WTC11 (cell line): ENCODE results near the gene WDR76. TPM values are rescaled to one million over a fixed set of nuclear protein-coding genes. Genes with fewer than 3 reads are reported as not detected.
A peak's percentile ranks its signal among the peaks of the same experiment; 100 is the strongest.

Experiments used
- ATF1 ChIP-seq: sonication (generic); formaldehyde crosslinking; IDR thresholded peaks from 2 replicates; pipeline ENCODE4 v1.8.1; 2023; ENCODE audit warnings: mild to moderate bottlenecking, moderate library complexity, missing genetic modification reagents
- CBFB ChIP-seq: sonication (generic); formaldehyde crosslinking; IDR thresholded peaks from 2 replicates; pipeline ENCODE4 v1.8.1; 2022; ENCODE audit warnings: mild to moderate bottlenecking, low read depth, missing genetic modification reagents
- GTF2I ChIP-seq: fragments of 250-450 bp; sonication (Bioruptor Pico); conservative IDR thresholded peaks from 2 replicates; pipeline ENCODE4 v1.4.0; 2021; ENCODE audit warnings: mild to moderate bottlenecking
- JAZF1 ChIP-seq: fragments of 250-450 bp; sonication (Bioruptor Pico); IDR thresholded peaks from 2 replicates; pipeline ENCODE4 v1.9.0; 2021; ENCODE audit warnings: moderate library complexity, mild to moderate bottlenecking, inconsistent platforms
- MXD4 ChIP-seq: fragments of 250-450 bp; sonication (Bioruptor Pico); IDR thresholded peaks from 2 replicates; pipeline ENCODE4 v1.8.0; 2021; ENCODE audit warnings: mild to moderate bottlenecking, moderate library complexity, borderline replicate concordance
- NFATC4 ChIP-seq: fragments of 250-450 bp; sonication (Bioruptor Pico); IDR thresholded peaks from 2 replicates; pipeline ENCODE4 v1.9.0; 2021; ENCODE audit warnings: mild to moderate bottlenecking
- SMAD4 ChIP-seq: sonication (generic); formaldehyde crosslinking; IDR thresholded peaks from 2 replicates; pipeline ENCODE4 v1.8.0; 2022; ENCODE audit warnings: mild to moderate bottlenecking, missing genetic modification reagents
- TCF7 ChIP-seq: sonication (generic); formaldehyde crosslinking; IDR thresholded peaks from 2 replicates; pipeline ENCODE4 v1.8.0; 2022; ENCODE audit warnings: mild to moderate bottlenecking, low read depth, missing genetic modification reagents, moderate library complexity
- ZNF138 ChIP-seq: sonication (generic); formaldehyde crosslinking; conservative IDR thresholded peaks from 2 replicates; pipeline ENCODE4 v1.8.1; 2022; ENCODE audit warnings: mild to moderate bottlenecking, moderate library complexity, missing genetic modification reagents
- ZNF232 ChIP-seq: sonication (generic); formaldehyde crosslinking; IDR thresholded peaks from 2 replicates; pipeline ENCODE4 v1.8.0; 2022; ENCODE audit warnings: mild to moderate bottlenecking, missing genetic modification reagents
- total RNA-seq: library from RNA; stranded (reverse); gene quantifications from 3 replicates; pipeline ENCODE4 v1.2.3, GENCODE V29; 2021
- TF ChIP-seq, protein P1 (sequence below): fragments of 200-600 bp; IDR thresholded peaks from 2 replicates; pipeline ENCODE4 v1.8.0; 2022; ENCODE audit warnings: antibody characterized with exemption
- TF ChIP-seq, protein P2 (sequence below): sonication (generic); formaldehyde crosslinking; IDR thresholded peaks from 2 replicates; pipeline ENCODE4 v1.8.1; 2023; ENCODE audit warnings: mild to moderate bottlenecking, missing genetic modification reagents
- TF ChIP-seq, protein P3 (sequence below): sonication (generic); formaldehyde crosslinking; conservative IDR thresholded peaks from 2 replicates; pipeline ENCODE4 v1.8.1; 2022; ENCODE audit warnings: mild to moderate bottlenecking, missing genetic modification reagents
- TF ChIP-seq, protein P4 (sequence below): sonication (generic); formaldehyde crosslinking; IDR thresholded peaks from 2 replicates; pipeline ENCODE4 v1.8.1; 2022; ENCODE audit warnings: missing genetic modification reagents, borderline replicate concordance
- TF ChIP-seq, protein P5 (sequence below): sonication (generic); formaldehyde crosslinking; IDR thresholded peaks from 2 replicates; pipeline ENCODE4 v1.8.0; 2023; ENCODE audit warnings: missing genetic modification reagents, mild to moderate bottlenecking, borderline replicate concordance
- TF ChIP-seq, protein P6 (sequence below): sonication (generic); formaldehyde crosslinking; IDR thresholded peaks from 2 replicates; pipeline ENCODE4 v1.8.0; 2022; ENCODE audit warnings: mild to moderate bottlenecking, missing genetic modification reagents
- TF ChIP-seq, protein P7 (sequence below): sonication (generic); formaldehyde crosslinking; IDR thresholded peaks from 2 replicates; pipeline ENCODE4 v1.8.1; 2022; ENCODE audit warnings: low read depth, missing genetic modification reagents, borderline replicate concordance
- TF ChIP-seq, protein P8 (sequence below): sonication (generic); formaldehyde crosslinking; IDR thresholded peaks from 2 replicates; pipeline ENCODE4 v1.8.0; 2022; ENCODE audit warnings: mild to moderate bottlenecking, missing genetic modification reagents
- TF ChIP-seq, protein P9 (sequence below): sonication (generic); formaldehyde crosslinking; IDR thresholded peaks from 2 replicates; pipeline ENCODE4 v1.8.1; 2023; ENCODE audit warnings: mild to moderate bottlenecking, missing genetic modification reagents, borderline replicate concordance

WDR76 gene
- total RNA-seq, 1 experiment from 2014 or later = 16.2 TPM

DNA sequence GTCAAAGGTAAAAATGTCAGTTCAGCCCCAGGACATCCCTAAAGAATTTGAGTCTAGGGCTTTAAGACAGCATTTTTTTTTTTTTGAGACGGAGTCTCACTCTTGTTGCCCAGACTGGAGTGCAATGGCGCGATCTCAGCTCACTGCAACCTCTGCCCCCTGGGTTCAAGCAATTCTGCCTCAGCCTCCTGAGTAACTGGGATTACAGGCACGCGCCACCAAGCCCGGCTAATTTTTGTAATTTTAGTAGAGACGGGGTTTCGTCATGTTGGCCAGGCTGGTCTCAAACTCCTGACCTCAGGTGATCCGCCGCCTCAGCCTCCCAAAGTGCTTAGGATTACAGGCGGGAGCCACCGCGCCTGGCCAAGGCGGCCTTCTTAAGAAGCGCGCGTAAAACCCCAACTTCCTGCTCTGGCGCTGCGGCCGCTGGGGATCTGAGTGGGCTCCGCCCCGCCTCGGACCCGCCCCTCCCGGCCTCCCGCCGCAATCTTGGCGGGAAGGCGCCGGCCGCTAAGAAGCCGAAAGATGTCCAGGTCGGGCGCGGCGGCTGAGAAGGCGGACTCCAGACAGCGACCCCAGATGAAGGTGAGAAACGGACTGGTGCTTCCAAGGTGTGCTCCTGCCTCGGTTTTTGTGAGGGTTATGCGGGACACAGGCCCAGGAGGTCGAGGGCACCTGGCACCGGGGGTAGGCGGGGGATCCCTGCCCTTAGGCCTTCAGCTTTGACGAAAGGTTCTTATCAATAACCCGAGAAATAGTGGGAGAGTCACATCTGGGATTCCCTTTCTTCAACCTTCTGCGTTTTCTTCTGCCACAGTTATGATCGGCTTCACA lies at the start of gene WDR76 (continued):
- TF ChIP-seq, protein P1, sequence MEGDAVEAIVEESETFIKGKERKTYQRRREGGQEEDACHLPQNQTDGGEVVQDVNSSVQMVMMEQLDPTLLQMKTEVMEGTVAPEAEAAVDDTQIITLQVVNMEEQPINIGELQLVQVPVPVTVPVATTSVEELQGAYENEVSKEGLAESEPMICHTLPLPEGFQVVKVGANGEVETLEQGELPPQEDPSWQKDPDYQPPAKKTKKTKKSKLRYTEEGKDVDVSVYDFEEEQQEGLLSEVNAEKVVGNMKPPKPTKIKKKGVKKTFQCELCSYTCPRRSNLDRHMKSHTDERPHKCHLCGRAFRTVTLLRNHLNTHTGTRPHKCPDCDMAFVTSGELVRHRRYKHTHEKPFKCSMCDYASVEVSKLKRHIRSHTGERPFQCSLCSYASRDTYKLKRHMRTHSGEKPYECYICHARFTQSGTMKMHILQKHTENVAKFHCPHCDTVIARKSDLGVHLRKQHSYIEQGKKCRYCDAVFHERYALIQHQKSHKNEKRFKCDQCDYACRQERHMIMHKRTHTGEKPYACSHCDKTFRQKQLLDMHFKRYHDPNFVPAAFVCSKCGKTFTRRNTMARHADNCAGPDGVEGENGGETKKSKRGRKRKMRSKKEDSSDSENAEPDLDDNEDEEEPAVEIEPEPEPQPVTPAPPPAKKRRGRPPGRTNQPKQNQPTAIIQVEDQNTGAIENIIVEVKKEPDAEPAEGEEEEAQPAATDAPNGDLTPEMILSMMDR = no peak
- TF ChIP-seq NFATC4 (CRISPR knock-in tag) (no peak), MXD4 (no peak), GTF2I (peak; percentile 45; the same call in 1 of the 2 replicates), ATF1 (no peak), JAZF1 (CRISPR knock-in tag) (no peak), ZNF232 (CRISPR knock-in tag) (peak; percentile 88), CBFB (CRISPR knock-in tag) (no peak), SMAD4 (CRISPR knock-in tag) (no peak), TCF7 (CRISPR knock-in tag) (no peak), ZNF138 (CRISPR knock-in tag) (no peak)
- TF ChIP-seq, protein P2, sequence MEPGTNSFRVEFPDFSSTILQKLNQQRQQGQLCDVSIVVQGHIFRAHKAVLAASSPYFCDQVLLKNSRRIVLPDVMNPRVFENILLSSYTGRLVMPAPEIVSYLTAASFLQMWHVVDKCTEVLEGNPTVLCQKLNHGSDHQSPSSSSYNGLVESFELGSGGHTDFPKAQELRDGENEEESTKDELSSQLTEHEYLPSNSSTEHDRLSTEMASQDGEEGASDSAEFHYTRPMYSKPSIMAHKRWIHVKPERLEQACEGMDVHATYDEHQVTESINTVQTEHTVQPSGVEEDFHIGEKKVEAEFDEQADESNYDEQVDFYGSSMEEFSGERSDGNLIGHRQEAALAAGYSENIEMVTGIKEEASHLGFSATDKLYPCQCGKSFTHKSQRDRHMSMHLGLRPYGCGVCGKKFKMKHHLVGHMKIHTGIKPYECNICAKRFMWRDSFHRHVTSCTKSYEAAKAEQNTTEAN (CRISPR knock-in tag) = no peak
- TF ChIP-seq, protein P3, sequence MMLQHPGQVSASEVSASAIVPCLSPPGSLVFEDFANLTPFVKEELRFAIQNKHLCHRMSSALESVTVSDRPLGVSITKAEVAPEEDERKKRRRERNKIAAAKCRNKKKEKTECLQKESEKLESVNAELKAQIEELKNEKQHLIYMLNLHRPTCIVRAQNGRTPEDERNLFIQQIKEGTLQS = no peak
- TF ChIP-seq, protein P4, sequence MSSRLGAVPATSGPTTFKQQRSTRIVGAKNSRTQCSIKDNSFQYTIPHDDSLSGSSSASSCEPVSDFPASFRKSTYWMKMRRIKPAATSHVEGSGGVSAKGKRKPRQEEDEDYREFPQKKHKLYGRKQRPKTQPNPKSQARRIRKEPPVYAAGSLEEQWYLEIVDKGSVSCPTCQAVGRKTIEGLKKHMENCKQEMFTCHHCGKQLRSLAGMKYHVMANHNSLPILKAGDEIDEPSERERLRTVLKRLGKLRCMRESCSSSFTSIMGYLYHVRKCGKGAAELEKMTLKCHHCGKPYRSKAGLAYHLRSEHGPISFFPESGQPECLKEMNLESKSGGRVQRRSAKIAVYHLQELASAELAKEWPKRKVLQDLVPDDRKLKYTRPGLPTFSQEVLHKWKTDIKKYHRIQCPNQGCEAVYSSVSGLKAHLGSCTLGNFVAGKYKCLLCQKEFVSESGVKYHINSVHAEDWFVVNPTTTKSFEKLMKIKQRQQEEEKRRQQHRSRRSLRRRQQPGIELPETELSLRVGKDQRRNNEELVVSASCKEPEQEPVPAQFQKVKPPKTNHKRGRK (CRISPR knock-in tag) = no peak
- TF ChIP-seq, protein P5, sequence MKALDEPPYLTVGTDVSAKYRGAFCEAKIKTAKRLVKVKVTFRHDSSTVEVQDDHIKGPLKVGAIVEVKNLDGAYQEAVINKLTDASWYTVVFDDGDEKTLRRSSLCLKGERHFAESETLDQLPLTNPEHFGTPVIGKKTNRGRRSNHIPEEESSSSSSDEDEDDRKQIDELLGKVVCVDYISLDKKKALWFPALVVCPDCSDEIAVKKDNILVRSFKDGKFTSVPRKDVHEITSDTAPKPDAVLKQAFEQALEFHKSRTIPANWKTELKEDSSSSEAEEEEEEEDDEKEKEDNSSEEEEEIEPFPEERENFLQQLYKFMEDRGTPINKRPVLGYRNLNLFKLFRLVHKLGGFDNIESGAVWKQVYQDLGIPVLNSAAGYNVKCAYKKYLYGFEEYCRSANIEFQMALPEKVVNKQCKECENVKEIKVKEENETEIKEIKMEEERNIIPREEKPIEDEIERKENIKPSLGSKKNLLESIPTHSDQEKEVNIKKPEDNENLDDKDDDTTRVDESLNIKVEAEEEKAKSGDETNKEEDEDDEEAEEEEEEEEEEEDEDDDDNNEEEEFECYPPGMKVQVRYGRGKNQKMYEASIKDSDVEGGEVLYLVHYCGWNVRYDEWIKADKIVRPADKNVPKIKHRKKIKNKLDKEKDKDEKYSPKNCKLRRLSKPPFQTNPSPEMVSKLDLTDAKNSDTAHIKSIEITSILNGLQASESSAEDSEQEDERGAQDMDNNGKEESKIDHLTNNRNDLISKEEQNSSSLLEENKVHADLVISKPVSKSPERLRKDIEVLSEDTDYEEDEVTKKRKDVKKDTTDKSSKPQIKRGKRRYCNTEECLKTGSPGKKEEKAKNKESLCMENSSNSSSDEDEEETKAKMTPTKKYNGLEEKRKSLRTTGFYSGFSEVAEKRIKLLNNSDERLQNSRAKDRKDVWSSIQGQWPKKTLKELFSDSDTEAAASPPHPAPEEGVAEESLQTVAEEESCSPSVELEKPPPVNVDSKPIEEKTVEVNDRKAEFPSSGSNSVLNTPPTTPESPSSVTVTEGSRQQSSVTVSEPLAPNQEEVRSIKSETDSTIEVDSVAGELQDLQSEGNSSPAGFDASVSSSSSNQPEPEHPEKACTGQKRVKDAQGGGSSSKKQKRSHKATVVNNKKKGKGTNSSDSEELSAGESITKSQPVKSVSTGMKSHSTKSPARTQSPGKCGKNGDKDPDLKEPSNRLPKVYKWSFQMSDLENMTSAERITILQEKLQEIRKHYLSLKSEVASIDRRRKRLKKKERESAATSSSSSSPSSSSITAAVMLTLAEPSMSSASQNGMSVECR (CRISPR knock-in tag) = no peak
- TF ChIP-seq, protein P6, sequence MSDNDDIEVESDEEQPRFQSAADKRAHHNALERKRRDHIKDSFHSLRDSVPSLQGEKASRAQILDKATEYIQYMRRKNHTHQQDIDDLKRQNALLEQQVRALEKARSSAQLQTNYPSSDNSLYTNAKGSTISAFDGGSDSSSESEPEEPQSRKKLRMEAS = peak; percentile 88
- TF ChIP-seq, protein P7, sequence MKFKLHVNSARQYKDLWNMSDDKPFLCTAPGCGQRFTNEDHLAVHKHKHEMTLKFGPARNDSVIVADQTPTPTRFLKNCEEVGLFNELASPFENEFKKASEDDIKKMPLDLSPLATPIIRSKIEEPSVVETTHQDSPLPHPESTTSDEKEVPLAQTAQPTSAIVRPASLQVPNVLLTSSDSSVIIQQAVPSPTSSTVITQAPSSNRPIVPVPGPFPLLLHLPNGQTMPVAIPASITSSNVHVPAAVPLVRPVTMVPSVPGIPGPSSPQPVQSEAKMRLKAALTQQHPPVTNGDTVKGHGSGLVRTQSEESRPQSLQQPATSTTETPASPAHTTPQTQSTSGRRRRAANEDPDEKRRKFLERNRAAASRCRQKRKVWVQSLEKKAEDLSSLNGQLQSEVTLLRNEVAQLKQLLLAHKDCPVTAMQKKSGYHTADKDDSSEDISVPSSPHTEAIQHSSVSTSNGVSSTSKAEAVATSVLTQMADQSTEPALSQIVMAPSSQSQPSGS = no peak
- TF ChIP-seq, protein P8, sequence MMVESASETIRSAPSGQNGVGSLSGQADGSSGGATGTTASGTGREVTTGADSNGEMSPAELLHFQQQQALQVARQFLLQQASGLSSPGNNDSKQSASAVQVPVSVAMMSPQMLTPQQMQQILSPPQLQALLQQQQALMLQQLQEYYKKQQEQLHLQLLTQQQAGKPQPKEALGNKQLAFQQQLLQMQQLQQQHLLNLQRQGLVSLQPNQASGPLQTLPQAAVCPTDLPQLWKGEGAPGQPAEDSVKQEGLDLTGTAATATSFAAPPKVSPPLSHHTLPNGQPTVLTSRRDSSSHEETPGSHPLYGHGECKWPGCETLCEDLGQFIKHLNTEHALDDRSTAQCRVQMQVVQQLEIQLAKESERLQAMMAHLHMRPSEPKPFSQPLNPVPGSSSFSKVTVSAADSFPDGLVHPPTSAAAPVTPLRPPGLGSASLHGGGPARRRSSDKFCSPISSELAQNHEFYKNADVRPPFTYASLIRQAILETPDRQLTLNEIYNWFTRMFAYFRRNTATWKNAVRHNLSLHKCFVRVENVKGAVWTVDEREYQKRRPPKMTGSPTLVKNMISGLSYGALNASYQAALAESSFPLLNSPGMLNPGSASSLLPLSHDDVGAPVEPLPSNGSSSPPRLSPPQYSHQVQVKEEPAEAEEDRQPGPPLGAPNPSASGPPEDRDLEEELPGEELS (CRISPR knock-in tag) = no peak
- TF ChIP-seq, protein P9, sequence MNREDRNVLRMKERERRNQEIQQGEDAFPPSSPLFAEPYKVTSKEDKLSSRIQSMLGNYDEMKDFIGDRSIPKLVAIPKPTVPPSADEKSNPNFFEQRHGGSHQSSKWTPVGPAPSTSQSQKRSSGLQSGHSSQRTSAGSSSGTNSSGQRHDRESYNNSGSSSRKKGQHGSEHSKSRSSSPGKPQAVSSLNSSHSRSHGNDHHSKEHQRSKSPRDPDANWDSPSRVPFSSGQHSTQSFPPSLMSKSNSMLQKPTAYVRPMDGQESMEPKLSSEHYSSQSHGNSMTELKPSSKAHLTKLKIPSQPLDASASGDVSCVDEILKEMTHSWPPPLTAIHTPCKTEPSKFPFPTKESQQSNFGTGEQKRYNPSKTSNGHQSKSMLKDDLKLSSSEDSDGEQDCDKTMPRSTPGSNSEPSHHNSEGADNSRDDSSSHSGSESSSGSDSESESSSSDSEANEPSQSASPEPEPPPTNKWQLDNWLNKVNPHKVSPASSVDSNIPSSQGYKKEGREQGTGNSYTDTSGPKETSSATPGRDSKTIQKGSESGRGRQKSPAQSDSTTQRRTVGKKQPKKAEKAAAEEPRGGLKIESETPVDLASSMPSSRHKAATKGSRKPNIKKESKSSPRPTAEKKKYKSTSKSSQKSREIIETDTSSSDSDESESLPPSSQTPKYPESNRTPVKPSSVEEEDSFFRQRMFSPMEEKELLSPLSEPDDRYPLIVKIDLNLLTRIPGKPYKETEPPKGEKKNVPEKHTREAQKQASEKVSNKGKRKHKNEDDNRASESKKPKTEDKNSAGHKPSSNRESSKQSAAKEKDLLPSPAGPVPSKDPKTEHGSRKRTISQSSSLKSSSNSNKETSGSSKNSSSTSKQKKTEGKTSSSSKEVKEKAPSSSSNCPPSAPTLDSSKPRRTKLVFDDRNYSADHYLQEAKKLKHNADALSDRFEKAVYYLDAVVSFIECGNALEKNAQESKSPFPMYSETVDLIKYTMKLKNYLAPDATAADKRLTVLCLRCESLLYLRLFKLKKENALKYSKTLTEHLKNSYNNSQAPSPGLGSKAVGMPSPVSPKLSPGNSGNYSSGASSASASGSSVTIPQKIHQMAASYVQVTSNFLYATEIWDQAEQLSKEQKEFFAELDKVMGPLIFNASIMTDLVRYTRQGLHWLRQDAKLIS (CRISPR knock-in tag) = no peak
